Caco-2 (cell line): ENCODE measurements around the gene WDR11. TPM values are rescaled to one million over a fixed set of nuclear protein-coding genes. Genes with fewer than 3 reads are reported as not detected.

ENCODE experiments used
- BruUV-seq: library from RNA; stranded (reverse); fragments of 400-500 nt; replicated peaks from 2 replicates; lab custom pipeline; 2021; lab: Mats Ljungman, UMichigan
- CTCF ChIA-PET: fragments of 300-600 bp; sonication (Branson Sonifier 250); formaldehyde crosslinking; loops from one replicate; lab custom pipeline; 2022; ENCODE audit warnings: antibody characterized with exemption; lab: Charles Lee
- POLR2A ChIA-PET: fragments of 300-600 bp; sonication (Branson Sonifier 250); formaldehyde crosslinking; loops from one replicate; lab custom pipeline; 2022; ENCODE audit warnings: antibody characterized with exemption; lab: Charles Lee
- DNase-seq, 2 experiments: peaks; one replicate each; pipeline versions ENCODE4 v3.0.0 to v3.0.0-alpha.2; 2020 to 2022
- H3K27me3 ChIP-seq: replicated peaks from 2 replicates; pipeline ENCODE4 v1.6.0; 2011; ENCODE audit warnings: low read length; ENCODE audit not compliant: control insufficient read depth, insufficient read depth
- H3K36me3 ChIP-seq: 2 replicates; pipeline ENCODE4 v1.5.1; 2011; ENCODE audit warnings: low read length; ENCODE audit not compliant: control insufficient read depth, insufficient read depth
- H3K4me1 ChIP-seq: fragments of 250-450 bp; sonication (Bioruptor Pico); 2 replicates; pipeline ENCODE4 v1.5.1; 2020; ENCODE audit warnings: mild to moderate bottlenecking
- H3K4me3 ChIP-seq: 2 replicates; pipeline ENCODE4 v1.5.1; 2011; ENCODE audit warnings: low read depth, mild to moderate bottlenecking, control low read depth, low read length
- H3K9me3 ChIP-seq: fragments of 250-450 bp; sonication (Bioruptor Pico); 2 replicates; pipeline ENCODE4 v1.5.1; 2020; ENCODE audit warnings: mild to moderate bottlenecking, moderate library complexity
- H3K27ac Mint-ChIP-seq: one replicate; pipeline ENCODE4 v1.8.0; 2022; ENCODE audit warnings: mixed read lengths; ENCODE audit not compliant: unreplicated experiment
- H3K27me3 Mint-ChIP-seq: one replicate; pipeline ENCODE4 v1.8.0; 2022; ENCODE audit warnings: mixed read lengths; ENCODE audit not compliant: insufficient read depth, unreplicated experiment
- H3K36me3 Mint-ChIP-seq: one replicate; pipeline ENCODE4 v1.8.0; 2022; ENCODE audit warnings: mild to moderate bottlenecking, mixed read lengths; ENCODE audit not compliant: insufficient read depth, unreplicated experiment
- H3K4me1 Mint-ChIP-seq: one replicate; pipeline ENCODE4 v1.8.0; 2022; ENCODE audit warnings: low read depth, mixed read lengths; ENCODE audit not compliant: unreplicated experiment
- H3K4me3 Mint-ChIP-seq: one replicate; pipeline ENCODE4 v1.8.0; 2022; ENCODE audit warnings: mild to moderate bottlenecking, moderate library complexity, mixed read lengths; ENCODE audit not compliant: unreplicated experiment
- H3K9me3 Mint-ChIP-seq: one replicate; pipeline ENCODE4 v1.8.0; 2022; ENCODE audit warnings: mixed read lengths; ENCODE audit not compliant: unreplicated experiment
- intact Hi-C: fragments of 100-400 bp; cut with micrococcal nuclease; formaldehyde crosslinking; loops from one replicate; pipeline ENCODE4 v1.10.0; 2022; ENCODE audit not compliant: unreplicated experiment
- total RNA-seq: library from RNA; stranded (reverse); gene quantifications from 2 replicates; pipeline ENCODE4 v1.2.3, GENCODE V29; 2022
- TF ChIP-seq, protein P1 (sequence below), 2 experiments: fragments of 200-600 bp in 1 of 2; IDR thresholded peaks; 1 replicate in 1 of 2; 2 replicates in 1 of 2; pipeline versions ENCODE4 v1.5.1 to v1.8.0; 2011 to 2022; ENCODE audit warnings: antibody characterized with exemption in 1 of 2, control low read depth in 1 of 2, inconsistent platforms in 1 of 2, low read depth in 1 of 2, low read length in 1 of 2, mild to moderate bottlenecking in 1 of 2, moderate library complexity in 1 of 2; ENCODE audit not compliant: insufficient read depth in 1 of 2, severe bottlenecking in 1 of 2, unreplicated experiment in 1 of 2

Gene WDR11
- total RNA-seq, 1 experiment from 2014 or later, result 59.2 TPM

GRCh38 chr10:120833222-120833928, 17.8 kb upstream of the WDR11 start:
- Mint-ChIP-seq H3K4me3 (no peak overlapping the region), H3K36me3 (peaks cover 6% of the 10 kb centered on the region), H3K9me3 (no peaks in the 10 kb centered on the region), H3K27ac (no peak overlapping the region), H3K27me3 (peaks cover 22% of the 10 kb centered on the region), H3K4me1 (no peaks in the 10 kb centered on the region)
- Histone ChIP-seq H3K4me3 (no peak overlapping the region), H3K27me3 (no peaks in the 10 kb centered on the region; the same call in 1 of the 2 replicates), H3K36me3 (no peaks in the 10 kb centered on the region), H3K9me3 (no peaks in the 10 kb centered on the region), H3K4me1 (no peaks in the 10 kb centered on the region)
- TF ChIP-seq, protein P1, sequence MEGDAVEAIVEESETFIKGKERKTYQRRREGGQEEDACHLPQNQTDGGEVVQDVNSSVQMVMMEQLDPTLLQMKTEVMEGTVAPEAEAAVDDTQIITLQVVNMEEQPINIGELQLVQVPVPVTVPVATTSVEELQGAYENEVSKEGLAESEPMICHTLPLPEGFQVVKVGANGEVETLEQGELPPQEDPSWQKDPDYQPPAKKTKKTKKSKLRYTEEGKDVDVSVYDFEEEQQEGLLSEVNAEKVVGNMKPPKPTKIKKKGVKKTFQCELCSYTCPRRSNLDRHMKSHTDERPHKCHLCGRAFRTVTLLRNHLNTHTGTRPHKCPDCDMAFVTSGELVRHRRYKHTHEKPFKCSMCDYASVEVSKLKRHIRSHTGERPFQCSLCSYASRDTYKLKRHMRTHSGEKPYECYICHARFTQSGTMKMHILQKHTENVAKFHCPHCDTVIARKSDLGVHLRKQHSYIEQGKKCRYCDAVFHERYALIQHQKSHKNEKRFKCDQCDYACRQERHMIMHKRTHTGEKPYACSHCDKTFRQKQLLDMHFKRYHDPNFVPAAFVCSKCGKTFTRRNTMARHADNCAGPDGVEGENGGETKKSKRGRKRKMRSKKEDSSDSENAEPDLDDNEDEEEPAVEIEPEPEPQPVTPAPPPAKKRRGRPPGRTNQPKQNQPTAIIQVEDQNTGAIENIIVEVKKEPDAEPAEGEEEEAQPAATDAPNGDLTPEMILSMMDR (IDR thresholded peaks at IDR 0.05; ENCODE audit: insufficient read depth in 1 of 2, low read depth in 1 of 2, low read length in 1 of 2, severe bottlenecking in 1 of 2, unreplicated experiment in 1 of 2), result no peak
- CTCF ChIA-PET, result no interaction called here
- POLR2A ChIA-PET, result no interaction called here
- peak in 1 of 2 experiments; percentile 6 for DNase-seq
- no TSS peak for BruUV-seq
- intact Hi-C loops, result no loop called here

GRCh38 chr10:120835603-120836002, 15.6 kb upstream of the WDR11 start:
- no peaks in the 10 kb centered on the region for H3K27me3 ChIP-seq
- TF ChIP-seq, protein P1 (IDR thresholded peaks at IDR 0.05; ENCODE audit: insufficient read depth in 1 of 2, low read depth in 1 of 2, low read length in 1 of 2, severe bottlenecking in 1 of 2, unreplicated experiment in 1 of 2), result no peak
- no peak overlapping the region for H3K4me3 ChIP-seq
- no peaks in the 10 kb centered on the region for H3K4me1 ChIP-seq
- Mint-ChIP-seq H3K27me3 (peaks cover 26% of the 10 kb centered on the region), H3K4me3 (no peak overlapping the region), H3K36me3 (peaks cover 6% of the 10 kb centered on the region), H3K9me3 (no peaks in the 10 kb centered on the region), H3K27ac (no peak overlapping the region), H3K4me1 (no peaks in the 10 kb centered on the region)
- H3K9me3 ChIP-seq, result no peaks in the 10 kb centered on the region
- intact Hi-C loops, result no loop called here
- no TSS peak for BruUV-seq
- H3K36me3 ChIP-seq, result no peaks in the 10 kb centered on the region
- POLR2A ChIA-PET, result no interaction called here
- no peak for DNase-seq
- CTCF ChIA-PET, result no interaction called here

DNA sequence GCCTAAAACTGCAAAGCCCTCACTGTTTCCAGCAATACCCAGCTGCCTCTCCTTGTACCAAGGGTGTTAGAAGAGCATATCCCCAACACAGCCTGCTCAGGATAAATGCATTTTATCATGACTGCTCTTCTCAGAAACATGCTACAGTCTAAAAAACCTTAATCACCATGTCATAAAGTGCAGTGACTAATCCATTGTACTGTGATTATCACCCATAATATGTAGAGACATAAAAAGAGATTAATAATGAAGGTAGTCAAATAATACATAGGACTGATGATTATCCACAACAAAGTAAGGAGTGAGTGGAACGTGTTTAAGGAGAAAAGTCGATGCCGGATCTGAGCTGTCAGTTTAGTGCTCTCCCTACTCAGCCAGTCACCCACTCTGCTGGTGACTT, 12.2 kb upstream of the WDR11 start:
- no peak for DNase-seq
- Mint-ChIP-seq H3K36me3 (no peaks in the 10 kb centered on the region), H3K27me3 (peaks cover 19% of the 10 kb centered on the region), H3K4me3 (no peak overlapping the region), H3K9me3 (no peaks in the 10 kb centered on the region), H3K4me1 (no peaks in the 10 kb centered on the region), H3K27ac (no peak overlapping the region)
- POLR2A ChIA-PET, result no interaction called here
- Histone ChIP-seq H3K4me1 (no peaks in the 10 kb centered on the region), H3K4me3 (no peak overlapping the region), H3K9me3 (no peaks in the 10 kb centered on the region), H3K27me3 (no peaks in the 10 kb centered on the region), H3K36me3 (no peaks in the 10 kb centered on the region)
- CTCF ChIA-PET, result no interaction called here
- no TSS peak for BruUV-seq
- TF ChIP-seq, protein P1 (IDR thresholded peaks at IDR 0.05; ENCODE audit: insufficient read depth in 1 of 2, low read depth in 1 of 2, low read length in 1 of 2, severe bottlenecking in 1 of 2, unreplicated experiment in 1 of 2), result no peak
- intact Hi-C loops, result no loop called here
